A673 (cell line): Measurements from ENCODE around the gene CCDC136. TPM values are rescaled to one million over a fixed set of nuclear protein-coding genes. Genes with fewer than 3 reads are reported as not detected.

Experiments
- BruUV-seq: library from RNA; stranded (reverse); fragments of 400-500 nt; replicated peaks from 2 replicates; lab custom pipeline; 2021; lab: Mats Ljungman, UMichigan
- CTCF ChIA-PET: fragments of 300-600 bp; sonication (Branson Sonifier 250); formaldehyde crosslinking; loops from one replicate; lab custom pipeline; 2022; ENCODE audit warnings: antibody characterized with exemption; lab: Charles Lee
- POLR2A ChIA-PET: fragments of 300-600 bp; sonication (Branson Sonifier 250); formaldehyde crosslinking; loops from one replicate; lab custom pipeline; 2022; ENCODE audit warnings: antibody characterized with exemption; ENCODE audit not compliant: low non-redundant PET; lab: Charles Lee
- DNase-seq: peaks from one replicate; pipeline ENCODE4 v3.0.0-alpha.2; 2015; ENCODE audit warnings: low spot score
- H3K27ac ChIP-seq: fragments of 200-600 bp; sonication (generic); 2 replicates; pipeline ENCODE4 v1.5.1; 2016; ENCODE audit warnings: mixed run types, low read depth, mild to moderate bottlenecking, mixed read lengths, antibody characterized with exemption, low read length; ENCODE audit not compliant: poor library complexity, severe bottlenecking
- H3K27me3 ChIP-seq: fragments of 200-600 bp; sonication (generic); replicated peaks from 2 replicates; pipeline ENCODE4 v1.6.1; 2017; ENCODE audit warnings: mixed run types, low read depth, mild to moderate bottlenecking, mixed read lengths, antibody characterized with exemption, low read length; ENCODE audit not compliant: insufficient read depth, poor library complexity
- H3K36me3 ChIP-seq: fragments of 200-600 bp; sonication (generic); 2 replicates; pipeline ENCODE4 v1.6.1; 2016; ENCODE audit warnings: mixed run types, mild to moderate bottlenecking, mixed read lengths, antibody characterized with exemption, low read length; ENCODE audit not compliant: insufficient read depth, poor library complexity, severe bottlenecking
- H3K4me1 ChIP-seq: fragments of 200-600 bp; sonication (generic); 2 replicates; pipeline ENCODE4 v1.6.1; 2017; ENCODE audit warnings: mixed run types, mild to moderate bottlenecking, mixed read lengths, antibody characterized with exemption, low read length; ENCODE audit not compliant: insufficient read depth, poor library complexity, severe bottlenecking
- H3K4me3 ChIP-seq: fragments of 200-600 bp; sonication (generic); 2 replicates; pipeline ENCODE4 v1.5.1; 2016; ENCODE audit warnings: low read depth, mixed run types, mild to moderate bottlenecking, mixed read lengths, low read length; ENCODE audit not compliant: poor library complexity, severe bottlenecking
- H3K9me3 ChIP-seq: fragments of 200-600 bp; sonication (generic); 2 replicates; pipeline ENCODE4 v1.6.1; 2016; ENCODE audit warnings: mixed run types, low read depth, mild to moderate bottlenecking, mixed read lengths, antibody characterized with exemption, low read length; ENCODE audit not compliant: poor library complexity, severe bottlenecking
- EZH2 ChIP-seq: fragments of 200-600 bp; sonication (generic); IDR thresholded peaks from 2 replicates; pipeline ENCODE4 v1.6.1; 2017; ENCODE audit warnings: borderline replicate concordance, low read depth, mild to moderate bottlenecking, mixed read lengths, antibody characterized with exemption, low read length; ENCODE audit not compliant: poor library complexity, severe bottlenecking
- intact Hi-C: fragments of 100-400 bp; cut with micrococcal nuclease; formaldehyde crosslinking; loops from one replicate; pipeline ENCODE4 v1.10.0; 2022; ENCODE audit not compliant: unreplicated experiment
- total RNA-seq: library from RNA; stranded (reverse); gene quantifications from 2 replicates; pipeline ENCODE4 v1.2.3, GENCODE V29; 2021
- TF ChIP-seq, protein P1 (sequence below): fragments of 300-800, 200-600 bp; sonication (generic); conservative IDR thresholded peaks from 2 replicates; pipeline ENCODE4 v1.5.1; 2017; ENCODE audit warnings: low read depth, mild to moderate bottlenecking, antibody characterized with exemption, low read length, moderate library complexity, mixed read lengths

CCDC136 gene
- total RNA-seq, 1 experiment from 2014 or later: 4.4 TPM

- no peaks in the 10 kb centered on the region for H3K4me1 ChIP-seq
- H3K27me3 ChIP-seq: no peaks in the 10 kb centered on the region
- H3K9me3 ChIP-seq: peaks cover 10% of the 10 kb centered on the region
- ChIA-PET CTCF (no interaction called here), POLR2A (no interaction called here)
- H3K4me3 ChIP-seq: no peak overlapping the region
- H3K27ac ChIP-seq: no peak overlapping the region
- H3K36me3 ChIP-seq: no peaks in the 10 kb centered on the region
- TF ChIP-seq EZH2: no peak
- TF ChIP-seq, protein P1, sequence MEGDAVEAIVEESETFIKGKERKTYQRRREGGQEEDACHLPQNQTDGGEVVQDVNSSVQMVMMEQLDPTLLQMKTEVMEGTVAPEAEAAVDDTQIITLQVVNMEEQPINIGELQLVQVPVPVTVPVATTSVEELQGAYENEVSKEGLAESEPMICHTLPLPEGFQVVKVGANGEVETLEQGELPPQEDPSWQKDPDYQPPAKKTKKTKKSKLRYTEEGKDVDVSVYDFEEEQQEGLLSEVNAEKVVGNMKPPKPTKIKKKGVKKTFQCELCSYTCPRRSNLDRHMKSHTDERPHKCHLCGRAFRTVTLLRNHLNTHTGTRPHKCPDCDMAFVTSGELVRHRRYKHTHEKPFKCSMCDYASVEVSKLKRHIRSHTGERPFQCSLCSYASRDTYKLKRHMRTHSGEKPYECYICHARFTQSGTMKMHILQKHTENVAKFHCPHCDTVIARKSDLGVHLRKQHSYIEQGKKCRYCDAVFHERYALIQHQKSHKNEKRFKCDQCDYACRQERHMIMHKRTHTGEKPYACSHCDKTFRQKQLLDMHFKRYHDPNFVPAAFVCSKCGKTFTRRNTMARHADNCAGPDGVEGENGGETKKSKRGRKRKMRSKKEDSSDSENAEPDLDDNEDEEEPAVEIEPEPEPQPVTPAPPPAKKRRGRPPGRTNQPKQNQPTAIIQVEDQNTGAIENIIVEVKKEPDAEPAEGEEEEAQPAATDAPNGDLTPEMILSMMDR: no peak
- DNase-seq: no peak
- BruUV-seq: no TSS peak
- intact Hi-C loops: no loop called here
Measured at GRCh38 chr7:128781126-128781525, 10.6 kb upstream of the CCDC136 start.

DNA sequence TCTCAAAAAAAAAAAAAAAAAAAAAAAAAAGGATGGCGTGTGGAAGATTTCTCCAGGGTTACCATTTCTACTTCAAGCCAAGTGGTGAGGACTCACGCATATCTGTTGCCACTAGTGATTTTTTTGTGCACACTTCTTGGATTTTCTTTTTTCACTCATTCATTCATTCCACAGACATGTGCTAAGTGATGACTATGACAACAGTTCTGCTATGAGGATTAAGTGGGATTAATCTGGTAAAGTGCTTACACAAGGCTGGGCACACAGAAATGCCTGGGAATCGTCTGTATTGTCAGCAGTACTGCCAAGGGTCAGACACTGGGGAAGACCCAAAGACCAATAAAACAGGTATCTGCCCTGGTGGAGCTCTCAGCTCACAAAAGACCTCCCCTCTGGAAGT is 9.9 kb upstream of the CCDC136 start:
- H3K4me3 ChIP-seq: no peak overlapping the region
- CTCF ChIA-PET: no interaction called here
- no peaks in the 10 kb centered on the region for H3K27me3 ChIP-seq
- no peaks in the 10 kb centered on the region for H3K4me1 ChIP-seq
- BruUV-seq: no TSS peak
- intact Hi-C loops: no loop called here
- H3K36me3 ChIP-seq: no peaks in the 10 kb centered on the region
- H3K9me3 ChIP-seq: peaks cover 10% of the 10 kb centered on the region
- TF ChIP-seq, protein P1: no peak
- no peak for TF ChIP-seq EZH2
- POLR2A ChIA-PET: no interaction called here
- DNase-seq: no peak
- no peak overlapping the region for H3K27ac ChIP-seq

GRCh38 chr7:128783143-128783861 is 8.5 kb upstream of the CCDC136 start:
- ChIA-PET POLR2A (no interaction called here), CTCF (no interaction called here)
- TF ChIP-seq EZH2: no peak
- TF ChIP-seq, protein P1: no peak
- no peak overlapping the region for H3K4me3 ChIP-seq
- no peaks in the 10 kb centered on the region for H3K4me1 ChIP-seq
- no TSS peak for BruUV-seq
- peak; percentile 66 for DNase-seq
- peaks cover 5% of the 10 kb centered on the region for H3K27me3 ChIP-seq
- no peak overlapping the region for H3K27ac ChIP-seq
- intact Hi-C loops: no loop called here
- no peaks in the 10 kb centered on the region for H3K9me3 ChIP-seq
- no peaks in the 10 kb centered on the region for H3K36me3 ChIP-seq
